BLaER1 treated with 17β-estradiol and CSF1 and Interleukin-3, amounts not matched to agents 10 nM and 100 nM (cell line): ENCODE data around the gene FGF11.

ENCODE experiments used
- H3K27ac ChIP-seq, 11 experiments: shearing (Covaris generic); formaldehyde crosslinking; 2 replicates each; pipeline ENCODE4 v1.8.1; 2022
- H3K27me3 ChIP-seq, 11 experiments: shearing (Covaris generic); formaldehyde crosslinking; 2 replicates each; pipeline ENCODE4 v1.8.1; 2022
- H3K36me3 ChIP-seq, 11 experiments: shearing (Covaris generic); formaldehyde crosslinking; 2 replicates each; pipeline ENCODE4 v1.8.1; 2022
- H3K4me1 ChIP-seq, 10 experiments: shearing (Covaris generic); formaldehyde crosslinking; 2 replicates each; pipeline ENCODE4 v1.8.1; 2022
- H3K4me2 ChIP-seq, 11 experiments: shearing (Covaris generic); formaldehyde crosslinking; 2 replicates each; pipeline ENCODE4 v1.8.1; 2022
- H3K4me3 ChIP-seq, 10 experiments: shearing (Covaris generic); formaldehyde crosslinking; 2 replicates each; pipeline ENCODE4 v1.8.1; 2022
- H3K9ac ChIP-seq, 11 experiments: shearing (Covaris generic); formaldehyde crosslinking; 2 replicates each; pipeline ENCODE4 v1.8.1; 2022
- H3K9me3 ChIP-seq, 11 experiments: shearing (Covaris generic); formaldehyde crosslinking; replicated peaks in 1 of 11; 2 replicates each; pipeline ENCODE4 v1.8.1; 2022
- H4K20me1 ChIP-seq, 11 experiments: shearing (Covaris generic); formaldehyde crosslinking; 2 replicates each; pipeline ENCODE4 v1.8.1; 2022
- Cebpa-rat ChIP-seq, 11 experiments: shearing (Covaris generic); IDR thresholded peaks; 2 replicates each; pipeline ENCODE4 v1.8.1; 2022

FGF11 gene

GRCh38 chr17:7413346-7413985, 25.8 kb upstream of the FGF11 start:
- H3K27me3 ChIP-seq: no peaks in the 10 kb centered on the region
- H3K4me3 ChIP-seq: no peak overlapping the region
- H3K36me3 ChIP-seq: peaks cover 4 to 53% (median 39%) of the 10 kb centered on the region in 11 experiments; a peak in 20 of 22 replicates
- H4K20me1 ChIP-seq: peaks cover 0 to 11% (median 0%) of the 10 kb centered on the region in 11 experiments; a peak in 2 of 22 replicates
- peak overlapping the region; percentile 27 to 83 (median 70); a peak in 19 of 22 replicates for H3K4me2 ChIP-seq
- no peak for TF ChIP-seq Cebpa-rat (IDR thresholded peaks at IDR 0.05)
- H3K4me1 ChIP-seq: peaks cover 10 to 20% (median 16%) of the 10 kb centered on the region in 10 experiments; a peak in 18 of 20 replicates
- peak overlapping the region in 7 of 11 experiments; percentile 22 to 64 (median 52); a peak in 13 of 22 replicates for H3K9ac ChIP-seq
- H3K9me3 ChIP-seq: no peaks in the 10 kb centered on the region
- peak overlapping the region in 8 of 11 experiments; percentile 13 to 60 (median 48); a peak in 12 of 22 replicates for H3K27ac ChIP-seq

- H3K27ac ChIP-seq: no peak overlapping the region
- no peaks in the 10 kb centered on the region for H3K9me3 ChIP-seq
Measured at GRCh38 chr17:7414837-7415236, 24.5 kb upstream of the FGF11 start.

GRCh38 chr17:7415784-7416183, 23.5 kb upstream of the FGF11 start:
- Histone ChIP-seq H3K4me3 (no peak overlapping the region), H3K9ac (no peak overlapping the region), H3K27me3 (no peaks in the 10 kb centered on the region), H3K27ac (no peak overlapping the region), H3K4me1 (peaks cover 10 to 20% (median 16%) of the 10 kb centered on the region in 10 experiments; a peak in 18 of 20 replicates), H4K20me1 (peaks cover 0 to 11% (median 0%) of the 10 kb centered on the region in 11 experiments; a peak in 2 of 22 replicates), H3K9me3 (no peaks in the 10 kb centered on the region), H3K36me3 (peaks cover 0 to 34% (median 21%) of the 10 kb centered on the region in 11 experiments; a peak in 15 of 22 replicates), H3K4me2 (no peak overlapping the region)
- TF ChIP-seq Cebpa-rat (IDR thresholded peaks at IDR 0.05): no peak

More at GRCh38 chr17:7414837-7415236, 24.5 kb upstream of the FGF11 start:
- no peak overlapping the region for H3K4me3 ChIP-seq
- no peak overlapping the region for H3K9ac ChIP-seq
- peaks cover 4 to 41% (median 25%) of the 10 kb centered on the region in 11 experiments; a peak in 20 of 22 replicates for H3K36me3 ChIP-seq
- H3K27me3 ChIP-seq: no peaks in the 10 kb centered on the region
- H3K4me1 ChIP-seq: peaks cover 10 to 20% (median 16%) of the 10 kb centered on the region in 10 experiments; a peak in 18 of 20 replicates
- no peak overlapping the region for H3K4me2 ChIP-seq
- TF ChIP-seq Cebpa-rat (IDR thresholded peaks at IDR 0.05): no peak
- H4K20me1 ChIP-seq: peaks cover 0 to 11% (median 0%) of the 10 kb centered on the region in 11 experiments; a peak in 2 of 22 replicates

GRCh38 chr17:7416323-7416722, 23.0 kb upstream of the FGF11 start:
- Histone ChIP-seq H3K9me3 (no peaks in the 10 kb centered on the region), H3K27me3 (no peaks in the 10 kb centered on the region), H3K4me2 (no peak overlapping the region), H3K27ac (no peak overlapping the region), H3K36me3 (peaks cover 0 to 32% (median 21%) of the 10 kb centered on the region in 11 experiments; a peak in 15 of 22 replicates), H4K20me1 (peaks cover 0 to 11% (median 0%) of the 10 kb centered on the region in 11 experiments; a peak in 2 of 22 replicates), H3K4me1 (peaks cover 10 to 20% (median 16%) of the 10 kb centered on the region in 10 experiments; a peak in 18 of 20 replicates), H3K4me3 (no peak overlapping the region), H3K9ac (peak overlapping the region in 3 of 11 experiments; percentile 7 to 20 (median 19); a peak in 3 of 22 replicates)
- TF ChIP-seq Cebpa-rat (IDR thresholded peaks at IDR 0.05): no peak

GRCh38 chr17:7417056-7417655, 22.2 kb upstream of the FGF11 start:
- TF ChIP-seq Cebpa-rat (IDR thresholded peaks at IDR 0.05): no peak
- H4K20me1 ChIP-seq: peaks cover 0 to 11% (median 0%) of the 10 kb centered on the region in 11 experiments; a peak in 2 of 22 replicates
- H3K27ac ChIP-seq: no peak overlapping the region
- H3K9ac ChIP-seq: peak overlapping the region in 1 of 11 experiments; percentile 7; a peak in 1 of 22 replicates
- no peaks in the 10 kb centered on the region for H3K27me3 ChIP-seq
- no peaks in the 10 kb centered on the region for H3K9me3 ChIP-seq
- peaks cover 10 to 20% (median 16%) of the 10 kb centered on the region in 10 experiments; a peak in 18 of 20 replicates for H3K4me1 ChIP-seq
- H3K36me3 ChIP-seq: peaks cover 0 to 32% (median 21%) of the 10 kb centered on the region in 11 experiments; a peak in 15 of 22 replicates
- H3K4me3 ChIP-seq: no peak overlapping the region
- H3K4me2 ChIP-seq: no peak overlapping the region

GRCh38 chr17:7418472-7419152, 20.7 kb upstream of the FGF11 start:
- TF ChIP-seq Cebpa-rat (IDR thresholded peaks at IDR 0.05): no peak
- Histone ChIP-seq H3K4me2 (no peak overlapping the region), H3K27me3 (no peaks in the 10 kb centered on the region), H3K9me3 (no peaks in the 10 kb centered on the region), H3K9ac (0 out of 22 replicates have a peak overlapping the region, but pooled peaks of 1 of the 11 experiments have one; percentile 9), H3K4me1 (peaks cover 3 to 8% (median 5%) of the 10 kb centered on the region in 10 experiments; a peak in 18 of 20 replicates), H3K36me3 (peaks cover 0 to 32% (median 21%) of the 10 kb centered on the region in 11 experiments; a peak in 15 of 22 replicates), H4K20me1 (peaks cover 0 to 6% (median 0%) of the 10 kb centered on the region in 11 experiments; a peak in 2 of 22 replicates), H3K27ac (no peak overlapping the region), H3K4me3 (no peak overlapping the region)

GRCh38 chr17:7419819-7420610, 19.3 kb upstream of the FGF11 start, which contains the start of gene SPEM1:
SPEM1 (plus strand) TSS chr17:7420324; CDS start chr17:7420385, 61 bp downstream.
- no peak within 1 kb of the TSS for H3K4me3 ChIP-seq
- H3K27me3 ChIP-seq: no peaks in the 10 kb centered on the region
- peaks cover 0 to 9% (median 7%) of the 10 kb centered on the region in 10 experiments; a peak in 12 of 20 replicates for H3K4me1 ChIP-seq
- no peak within 1 kb of the TSS for H3K27ac ChIP-seq
- no peaks in the 10 kb centered on the region for H3K9me3 ChIP-seq
- no peak within 1 kb of the TSS for H3K4me2 ChIP-seq
- peak within 1 kb of the TSS in 3 of 11 experiments; percentile 9 to 20 (median 9); a peak in 1 of 22 replicates for H3K9ac ChIP-seq
- no peak for TF ChIP-seq Cebpa-rat (IDR thresholded peaks at IDR 0.05)
- H4K20me1 ChIP-seq: peaks cover 0 to 6% (median 0%) of the 10 kb centered on the region in 11 experiments; a peak in 2 of 22 replicates
- H3K36me3 ChIP-seq: peaks cover 0 to 25% (median 15%) of the 10 kb centered on the region in 11 experiments; a peak in 15 of 22 replicates

- no peak overlapping the region for H3K4me3 ChIP-seq
- no peak overlapping the region for H3K9ac ChIP-seq
- no peak overlapping the region for H3K27ac ChIP-seq
- no peak overlapping the region for H3K4me2 ChIP-seq
- TF ChIP-seq Cebpa-rat (IDR thresholded peaks at IDR 0.05): no peak
- peaks cover 0 to 12% (median 9%) of the 10 kb centered on the region in 10 experiments; a peak in 12 of 20 replicates for H3K4me1 ChIP-seq
- H3K9me3 ChIP-seq: no peaks in the 10 kb centered on the region
- H4K20me1 ChIP-seq: peaks cover 0 to 6% (median 0%) of the 10 kb centered on the region in 11 experiments; a peak in 1 of 22 replicates
- no peaks in the 10 kb centered on the region for H3K27me3 ChIP-seq
- peaks cover 0 to 14% (median 8%) of the 10 kb centered on the region in 11 experiments; a peak in 8 of 22 replicates for H3K36me3 ChIP-seq
Measured at GRCh38 chr17:7421186-7421585, 18.1 kb upstream of the FGF11 start.
